GM18520 (cell line): Measurements from ENCODE around the gene SCYGR4.
"Not testable (repeated sequence)": the region's sequence is repeated elsewhere in the genome, so short reads cannot be mapped to it uniquely, and the experiment has no call there.

ENCODE experiments used
- ATAC-seq: cut with Tn5 transposase; IDR thresholded peaks from one replicate; pipeline ENCODE4 v1.9.1; 2021; ENCODE audit not compliant: unreplicated experiment

Gene SCYGR4

GRCh38 chr2:227617316-227618230 is at the start of gene SCYGR4:
SCYGR4 (plus strand) TSS chr2:227617498; CDS start chr2:227617498, 0 bp downstream.
- ATAC-seq, result no peak

- no peak for ATAC-seq
Measured at GRCh38 chr2:227568852-227569169, 48.5 kb upstream of the SCYGR4 start.

GRCh38 chr2:227570615-227571014 is 46.7 kb upstream of the SCYGR4 start:
- no peak for ATAC-seq

- no peak for ATAC-seq
Measured at GRCh38 chr2:227576110-227576509, 41.2 kb upstream of the SCYGR4 start.

GRCh38 chr2:227576812-227577211 is 40.5 kb upstream of the SCYGR4 start:
- ATAC-seq, result no peak

GRCh38 chr2:227577555-227577954 is 39.7 kb upstream of the SCYGR4 start:
- ATAC-seq, result no peak

GRCh38 chr2:227578642-227579041 is 38.7 kb upstream of the SCYGR4 start:
- ATAC-seq, result no peak

- ATAC-seq, result no peak
Measured at GRCh38 chr2:227579791-227580190, 37.5 kb upstream of the SCYGR4 start.

- no peak for ATAC-seq
Measured at GRCh38 chr2:227582369-227582768, 34.9 kb upstream of the SCYGR4 start.

GRCh38 chr2:227592694-227593387 is 24.5 kb upstream of the SCYGR4 start:
- ATAC-seq, result peak; percentile 70

GRCh38 chr2:227595797-227596196 is 21.5 kb upstream of the SCYGR4 start:
- ATAC-seq, result no peak

GRCh38 chr2:227597036-227597435 is 20.3 kb upstream of the SCYGR4 start:
- no peak for ATAC-seq

- no peak for ATAC-seq
Measured at GRCh38 chr2:227597998-227598397, 19.3 kb upstream of the SCYGR4 start.

- ATAC-seq, result not testable (repeated sequence)
Measured at GRCh38 chr2:227598835-227599503, 18.3 kb upstream of the SCYGR4 start, which contains the start of gene SCYGR2. SCYGR2 (plus strand) TSS chr2:227598893; CDS start chr2:227598893, 0 bp downstream.

GRCh38 chr2:227602358-227602757 is 14.9 kb upstream of the SCYGR4 start:
- ATAC-seq, result no peak

GRCh38 chr2:227606476-227606875 is 10.8 kb upstream of the SCYGR4 start:
- ATAC-seq, result no peak

GRCh38 chr2:227607941-227608340 is 9.4 kb upstream of the SCYGR4 start:
- ATAC-seq, result no peak

- ATAC-seq, result no peak
Measured at GRCh38 chr2:227608561-227609338, 8.5 kb upstream of the SCYGR4 start.

GRCh38 chr2:227610123-227610522 is 7.2 kb upstream of the SCYGR4 start:
- no peak for ATAC-seq

GRCh38 chr2:227612546-227613271 is 4.6 kb upstream of the SCYGR4 start:
- no peak for ATAC-seq
